Common myeloid progenitor, CD34-positive (primary cell): ENCODE measurements around the gene HCFC2.
A peak's percentile ranks its signal among the peaks of the same experiment; 100 is the strongest.
"Not testable (repeated sequence)": the region's sequence is repeated elsewhere in the genome, so short reads cannot be mapped to it uniquely, and the experiment has no call there.

Source experiments
- CTCF ChIA-PET: fragments of 350-600 bp; sonication (Branson Sonifier 250); formaldehyde crosslinking; loops from one replicate; lab custom pipeline; 2021; ENCODE audit warnings: antibody characterized with exemption; lab: Charles Lee
- POLR2A ChIA-PET: fragments of 350-600 bp; sonication (Branson Sonifier 250); formaldehyde crosslinking; loops from one replicate; lab custom pipeline; 2021; ENCODE audit warnings: antibody characterized with exemption; lab: Charles Lee
- DNase-seq, 3 donors: peaks; one replicate each; pipeline versions ENCODE4 v3.0.0 to v3.0.0-alpha.2; 2013
- H3K27ac ChIP-seq, 2 experiments: 1 replicate in 1 of 2; 2 replicates in 1 of 2; pipeline ENCODE4 v1.7.0; 2013; ENCODE audit warnings: inconsistent platforms in 2 of 2, low read length in 2 of 2, mild to moderate bottlenecking in 2 of 2, low read depth in 1 of 2, moderate library complexity in 1 of 2; ENCODE audit not compliant: severe bottlenecking in 2 of 2, insufficient read depth in 1 of 2, poor library complexity in 1 of 2
- H3K27me3 ChIP-seq, 5 experiments: replicated peaks in 2 of 5; 1 replicate in 3 of 5; 2 replicates in 2 of 5; pipeline versions ENCODE4 v1.6.1 to v1.7.0; 2013; ENCODE audit warnings: low read length in 4 of 5, mild to moderate bottlenecking in 2 of 5, moderate library complexity in 2 of 5, inconsistent platforms in 1 of 5; ENCODE audit not compliant: insufficient read depth in 5 of 5, control insufficient read depth in 4 of 5
- H3K36me3 ChIP-seq, 4 experiments: 1 replicate in 2 of 4; 2 replicates in 2 of 4; pipeline versions ENCODE4 v1.6.1 to v1.7.0; 2013; ENCODE audit warnings: low read length in 3 of 4, control low read depth in 1 of 4, mild to moderate bottlenecking in 1 of 4; ENCODE audit not compliant: control insufficient read depth in 4 of 4, insufficient read depth in 4 of 4
- H3K4me1 ChIP-seq, 4 experiments: 1 replicate in 3 of 4; 2 replicates in 1 of 4; pipeline versions ENCODE4 v1.6.1 to v1.7.1; 2013; ENCODE audit warnings: low read length in 3 of 4, mild to moderate bottlenecking in 3 of 4, control low read depth in 1 of 4, inconsistent platforms in 1 of 4, moderate library complexity in 1 of 4; ENCODE audit not compliant: control insufficient read depth in 4 of 4, insufficient read depth in 4 of 4; ENCODE audit errors: control extremely low read depth in 1 of 4
- H3K4me3 ChIP-seq, 7 experiments: 1 replicate in 4 of 7; 2 replicates in 3 of 7; pipeline versions ENCODE4 v1.5.1 to v1.7.0; 2013; ENCODE audit warnings: mild to moderate bottlenecking in 7 of 7, low read length in 6 of 7, moderate library complexity in 6 of 7, inconsistent platforms in 2 of 7, low read depth in 2 of 7, control low read depth in 1 of 7; ENCODE audit not compliant: insufficient read depth in 4 of 7, control insufficient read depth in 1 of 7; ENCODE audit errors: extremely low read depth in 1 of 7
- H3K9me3 ChIP-seq, 5 experiments: 1 replicate in 4 of 5; 2 replicates in 1 of 5; pipeline versions ENCODE4 v1.6.1 to v1.7.1; 2013; ENCODE audit warnings: low read length in 4 of 5, mild to moderate bottlenecking in 2 of 5, inconsistent platforms in 1 of 5, low read depth in 1 of 5, moderate library complexity in 1 of 5; ENCODE audit not compliant: control insufficient read depth in 4 of 5, insufficient read depth in 2 of 5; ENCODE audit errors: control extremely low read depth in 1 of 5
- WGBS: methylation state at CpG from one replicate; pipeline ENCODE4 v1.1.5; 2013; ENCODE audit not compliant: insufficient coverage; 5-methylcytosine and 5-hydroxymethylcytosine counted together

HCFC2 gene

DNA sequence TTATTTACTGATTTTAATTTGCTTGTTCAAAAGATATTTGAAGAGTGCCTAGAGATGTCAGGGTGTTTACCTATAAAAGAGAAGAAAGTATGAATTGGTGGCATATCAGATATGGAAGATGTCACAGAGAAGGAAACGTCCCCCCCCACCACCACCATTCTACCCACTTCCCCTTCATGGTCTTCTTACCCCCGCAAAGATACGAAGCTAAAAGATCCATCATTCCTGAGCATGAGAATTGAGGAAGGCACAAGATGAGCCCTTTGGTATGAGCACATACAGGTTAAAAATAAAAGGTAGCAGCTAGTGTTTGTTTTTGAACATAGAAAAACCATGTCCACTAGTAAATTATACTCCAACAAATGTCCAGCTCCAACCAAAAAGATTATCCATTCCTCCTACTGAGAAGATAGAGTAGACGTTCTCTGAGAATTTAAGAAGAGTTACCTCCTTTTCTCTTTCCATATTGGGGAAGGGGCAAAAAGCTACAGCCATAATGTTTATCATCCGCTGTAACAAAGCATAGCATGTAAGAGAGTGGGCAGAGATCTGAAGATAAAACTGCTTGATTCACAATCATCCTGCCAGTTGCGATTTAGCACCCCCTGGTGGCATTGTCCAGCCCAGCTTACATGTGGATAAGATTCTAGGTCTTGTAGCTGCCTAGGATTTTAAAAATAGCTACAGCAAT is 44.6 kb downstream of the HCFC2 start:
- DNase-seq = peak; percentile 88 to 94 (median 91)
- Histone ChIP-seq H3K4me1 (peaks cover 3 to 8% (median 7%) of the 10 kb centered on the region in 4 experiments), H3K27me3 (no peaks in the 10 kb centered on the region), H3K36me3 (peaks cover 0 to 4% (median 0%) of the 10 kb centered on the region in 4 experiments), H3K9me3 (no peaks in the 10 kb centered on the region), H3K4me3 (peak overlapping the region in 5 of 7 experiments; percentile 19 to 65 (median 50)), H3K27ac (no peak overlapping the region)
- POLR2A ChIA-PET = no interaction called here
- CTCF ChIA-PET = interaction anchor here (0.6 to 6.3 kb wide), 32 partner anchors 10 to 231 kb away, joined by 3 to 50 read pairs (median 4); partner anchors contain the start of genes HCFC2, NFYB and TDG
- WGBS = 0% methylated on average over 2 of the region's 6 CpGs

DNA sequence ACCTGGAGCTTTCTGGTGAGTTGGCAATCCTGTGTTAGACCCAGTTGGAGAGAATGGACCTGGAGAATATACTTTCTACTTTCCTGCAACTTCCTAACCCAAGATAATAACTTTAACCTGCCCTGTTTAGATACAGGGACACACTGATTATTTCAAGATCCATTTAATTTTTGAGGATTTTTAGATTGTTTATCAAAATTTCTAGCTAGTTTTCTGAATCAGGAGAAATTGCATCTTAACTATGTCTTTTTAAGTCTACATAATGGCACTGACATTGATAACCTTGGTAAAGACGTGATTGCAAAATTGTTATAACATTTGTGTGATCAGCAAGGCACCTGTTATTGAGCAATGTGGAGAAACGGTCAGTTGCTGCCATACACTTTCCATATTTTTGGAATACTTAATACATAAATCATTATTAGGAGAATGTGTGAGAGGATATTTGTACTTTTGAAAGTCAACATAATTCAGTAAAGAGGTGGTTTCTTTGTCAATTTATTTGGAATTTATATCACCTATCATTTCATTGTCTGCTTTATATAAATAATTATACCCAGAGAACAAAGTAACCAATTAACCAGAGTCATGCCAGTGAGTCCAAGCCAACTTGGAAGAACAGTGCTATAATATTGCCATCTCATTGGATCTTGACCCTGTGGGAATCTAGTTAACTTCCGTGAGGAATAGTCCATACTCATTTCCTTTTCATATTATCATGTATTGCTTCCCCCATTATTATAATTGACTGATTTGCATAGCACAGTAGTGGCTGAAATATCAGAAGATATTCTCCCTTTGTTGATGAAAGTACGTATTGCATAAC is 45.3 kb downstream of the HCFC2 start:
- DNase-seq = no peak
- H3K4me3 ChIP-seq = no peak overlapping the region
- H3K9me3 ChIP-seq = no peaks in the 10 kb centered on the region
- ChIA-PET CTCF (interaction anchor here (1.0 to 6.3 kb wide), 30 partner anchors 11 to 231 kb away, joined by 3 to 50 read pairs (median 5); partner anchors contain the start of genes HCFC2, NFYB and TDG), POLR2A (no interaction called here)
- peaks cover 3 to 8% (median 7%) of the 10 kb centered on the region in 4 experiments for H3K4me1 ChIP-seq
- H3K27me3 ChIP-seq = no peaks in the 10 kb centered on the region
- H3K36me3 ChIP-seq = peaks cover 0 to 4% (median 1%) of the 10 kb centered on the region in 4 experiments
- no CpG with 5 or more reads among the region's 4 CpGs for WGBS
- no peak overlapping the region for H3K27ac ChIP-seq

DNA sequence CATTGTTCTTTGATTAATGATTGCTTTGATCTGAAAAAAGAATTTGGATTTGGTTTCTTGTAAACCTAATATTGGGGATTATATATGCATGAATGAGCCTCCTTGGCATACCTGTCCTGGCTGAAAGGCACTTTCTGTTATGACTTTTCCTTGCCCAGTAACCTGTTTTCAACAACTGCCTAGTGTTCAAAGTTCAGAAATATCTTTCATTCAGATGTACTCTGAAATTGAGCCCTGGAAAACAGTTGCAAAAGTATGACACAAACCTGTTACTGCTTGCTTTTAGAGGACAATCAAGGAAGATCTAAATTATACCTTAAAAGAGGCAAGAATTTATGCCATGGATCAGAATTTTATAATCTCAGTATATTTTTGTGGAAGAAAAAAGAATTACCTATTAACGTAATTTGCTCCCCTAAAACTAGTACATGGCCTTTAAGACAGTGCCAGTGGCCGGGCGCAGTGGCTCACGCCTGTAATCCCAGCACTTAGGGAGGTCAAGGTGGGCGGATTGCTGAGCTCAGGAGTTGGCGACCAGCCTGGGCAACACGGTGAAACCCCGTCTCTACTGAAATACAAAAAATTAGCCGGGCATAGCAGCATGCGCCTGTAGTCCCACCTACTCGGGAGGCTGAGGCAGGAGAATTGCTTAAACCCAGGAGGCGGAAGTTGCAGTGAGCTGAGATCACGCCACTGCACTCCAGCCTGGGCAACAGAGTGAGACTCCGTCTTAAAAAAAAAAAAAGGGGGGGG is 50.7 kb downstream of the HCFC2 start:
- POLR2A ChIA-PET, H3K27me3 ChIP-seq, H3K4me3 ChIP-seq, DNase-seq, H3K9me3 ChIP-seq, H3K27ac ChIP-seq, H3K4me1 ChIP-seq: not testable (repeated sequence)
- 97% methylated on average over 12 of the region's 14 CpGs for WGBS
- peaks cover 2 to 19% (median 12%) of the 10 kb centered on the region in 4 experiments for H3K36me3 ChIP-seq
- CTCF ChIA-PET = interaction anchor here (0.6 kb wide), 1 partner anchor 115 kb away, joined by 3 read pairs; no protein-coding TSS in a partner anchor

DNA sequence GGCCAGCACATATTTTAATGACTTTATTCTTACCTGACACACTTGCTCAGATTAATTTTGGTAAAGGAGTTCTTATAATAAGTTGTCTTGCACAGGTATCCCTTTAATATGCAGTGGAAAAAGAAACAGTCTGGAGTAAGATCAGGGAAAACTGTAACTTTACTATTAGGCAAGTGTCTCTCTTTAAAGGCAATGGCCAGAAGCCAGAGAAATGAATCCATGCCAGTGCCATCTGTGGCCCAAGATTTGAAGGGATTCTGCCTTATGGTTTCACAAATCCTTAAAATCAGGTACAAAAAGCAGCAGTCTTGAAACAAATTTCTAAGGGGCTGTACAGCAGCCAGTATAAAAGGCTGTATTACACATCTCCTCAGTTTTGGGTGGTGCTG is 51.2 kb downstream of the HCFC2 start:
- no peak overlapping the region for H3K27ac ChIP-seq
- no peaks in the 10 kb centered on the region for H3K27me3 ChIP-seq
- no peak overlapping the region for H3K4me3 ChIP-seq
- CTCF ChIA-PET = interaction anchor here (0.6 kb wide), 1 partner anchor 115 kb away, joined by 3 read pairs; no protein-coding TSS in a partner anchor
- peaks cover 7 to 25% (median 13%) of the 10 kb centered on the region in 4 experiments for H3K36me3 ChIP-seq
- POLR2A ChIA-PET = no interaction called here
- no peaks in the 10 kb centered on the region for H3K9me3 ChIP-seq
- no peaks in the 10 kb centered on the region for H3K4me1 ChIP-seq
- DNase-seq = no peak

DNA sequence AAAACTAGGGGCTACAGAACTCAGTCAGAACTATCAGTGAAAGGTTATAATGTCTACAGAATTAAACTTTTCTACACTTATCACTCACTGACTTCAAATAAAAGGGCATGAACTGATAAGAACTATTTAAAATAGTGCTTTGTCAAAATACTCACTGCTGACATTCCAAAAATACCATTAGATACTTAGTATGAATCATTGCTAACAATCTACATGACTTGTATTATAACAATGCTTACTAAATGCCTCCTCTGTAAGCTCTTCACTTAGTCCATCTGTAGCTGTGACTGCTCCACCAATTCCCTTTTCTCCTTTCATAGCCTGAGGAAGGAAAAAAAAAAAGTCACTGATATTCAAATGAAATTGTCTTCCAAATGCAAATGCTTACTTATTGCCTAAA is 56.7 kb downstream of the HCFC2 start:
- no peak overlapping the region for H3K4me3 ChIP-seq
- H3K9me3 ChIP-seq = no peaks in the 10 kb centered on the region
- peaks cover 12 to 63% (median 30%) of the 10 kb centered on the region in 4 experiments for H3K36me3 ChIP-seq
- ChIA-PET POLR2A (no interaction called here), CTCF (interaction anchor here (3.2 kb wide), 1 partner anchor 12 kb away, joined by 17 read pairs; no protein-coding TSS in a partner anchor)
- no peak for DNase-seq
- H3K27me3 ChIP-seq = no peaks in the 10 kb centered on the region
- no peak overlapping the region for H3K27ac ChIP-seq
- no peaks in the 10 kb centered on the region for H3K4me1 ChIP-seq

DNA sequence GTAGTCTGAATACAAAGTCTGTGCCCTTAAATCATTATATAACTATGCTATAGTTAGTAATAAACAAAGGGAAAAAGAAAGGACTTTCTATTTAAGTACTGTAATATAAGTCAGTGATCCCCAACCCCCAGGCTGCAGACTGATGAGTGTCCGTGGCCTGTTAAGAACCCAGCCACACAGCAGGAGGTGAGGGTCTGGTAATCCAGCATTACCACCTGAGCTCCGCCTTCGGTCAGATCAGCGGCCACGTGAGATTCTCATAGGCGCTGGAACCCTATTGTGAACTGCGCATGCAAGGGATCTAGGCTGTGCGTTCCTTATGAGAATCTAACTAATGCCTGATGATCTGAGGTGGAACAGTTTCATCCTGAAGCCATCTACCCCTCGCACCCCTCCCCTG is 58.0 kb downstream of the HCFC2 start:
- Histone ChIP-seq H3K4me1 (no peaks in the 10 kb centered on the region), H3K36me3 (peaks cover 10 to 75% (median 36%) of the 10 kb centered on the region in 4 experiments), H3K9me3 (no peaks in the 10 kb centered on the region), H3K27ac (no peak overlapping the region), H3K27me3 (no peaks in the 10 kb centered on the region), H3K4me3 (no peak overlapping the region)
- ChIA-PET POLR2A (no interaction called here), CTCF (interaction anchor here (3.2 kb wide), 1 partner anchor 14 kb away, joined by 17 read pairs; no protein-coding TSS in a partner anchor)
- WGBS = 96% methylated on average over 9 of the region's 9 CpGs
- DNase-seq = no peak
